ENCODE results near the gene IQSEC2. TPM values are rescaled to one million over a fixed set of nuclear protein-coding genes. Genes with fewer than 3 reads are reported as not detected.

The IQSEC2 gene
- total and polyA plus RNA-seq, 3 donors from 2014 or later = 15.6 to 19.9 (median 19.3) TPM

DNA sequence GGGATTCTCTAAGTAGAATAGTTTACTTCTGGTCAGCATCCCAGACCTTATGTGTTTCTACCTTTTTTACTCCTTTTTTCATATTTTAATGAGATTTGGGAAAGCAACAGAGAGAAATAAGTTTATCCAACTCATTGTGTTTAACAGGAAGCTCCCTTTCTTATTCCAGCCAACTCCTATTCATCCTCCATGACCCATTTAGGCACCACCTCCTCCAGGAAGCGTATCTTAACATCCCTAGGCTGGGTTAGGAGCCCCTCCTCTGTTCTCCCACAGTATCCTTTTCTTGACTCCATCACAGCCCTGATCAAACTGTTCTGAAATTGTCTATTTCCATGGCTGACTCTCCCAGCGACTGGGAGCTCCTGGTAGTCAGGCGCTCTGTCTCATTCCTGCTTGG, 18.8 kb upstream of the IQSEC2 start:
- DNase-seq = no peak
- H3K27me3 ChIP-seq = no peaks in the 10 kb centered on the region
- intact Hi-C loops (cut with DNase I; ENCODE audit: low total_unique reads) = no loop called here

DNA sequence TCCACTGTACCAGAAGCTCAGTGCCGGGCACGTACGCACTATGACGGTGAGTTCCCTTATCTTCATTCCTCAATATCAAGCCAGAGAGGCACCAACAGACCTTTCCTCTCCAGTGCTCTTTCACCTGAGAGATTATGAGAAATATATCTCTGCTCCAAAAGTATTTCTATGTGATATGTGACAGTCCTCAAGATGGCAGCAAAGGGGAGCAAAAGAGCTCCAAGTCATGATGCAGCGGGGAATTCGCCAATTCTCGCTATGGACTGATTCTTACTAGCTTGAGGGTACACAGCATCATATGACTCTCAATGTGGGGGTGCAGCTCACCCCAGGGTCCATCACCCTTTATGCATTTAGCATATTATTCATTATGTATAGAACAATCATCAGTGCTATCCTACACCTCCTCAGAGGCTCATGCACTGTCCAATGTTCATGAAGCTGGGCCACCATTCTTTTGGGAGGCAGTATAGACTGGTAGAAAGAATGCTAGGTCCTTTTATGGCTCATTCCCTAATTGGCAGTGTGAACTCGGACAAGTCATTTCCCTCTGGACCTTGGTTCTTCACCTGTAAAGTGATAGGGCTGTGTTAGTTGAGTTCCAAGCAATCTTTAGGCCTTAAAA, 12.8 kb upstream of the IQSEC2 start:
- H3K9me3 ChIP-seq = no peaks in the 10 kb centered on the region
- WGBS, 2 donors = 93 to 97% methylated on average over 5 to 8 of the region's 8 CpGs
- no peak overlapping the region for H3K4me3 ChIP-seq
- H3K4me1 ChIP-seq = no peaks in the 10 kb centered on the region
- no peaks in the 10 kb centered on the region for H3K36me3 ChIP-seq (ENCODE audit: low read depth, missing control alignments)
- H3K27ac ChIP-seq = no peak overlapping the region
- intact Hi-C loops (cut with DNase I; ENCODE audit: low total_unique reads) = no loop called here
- no peaks in the 10 kb centered on the region for H3K27me3 ChIP-seq
- TF ChIP-seq POLR2A (IDR thresholded peaks at IDR 0.05) = no peak
- TF ChIP-seq, protein P1, sequence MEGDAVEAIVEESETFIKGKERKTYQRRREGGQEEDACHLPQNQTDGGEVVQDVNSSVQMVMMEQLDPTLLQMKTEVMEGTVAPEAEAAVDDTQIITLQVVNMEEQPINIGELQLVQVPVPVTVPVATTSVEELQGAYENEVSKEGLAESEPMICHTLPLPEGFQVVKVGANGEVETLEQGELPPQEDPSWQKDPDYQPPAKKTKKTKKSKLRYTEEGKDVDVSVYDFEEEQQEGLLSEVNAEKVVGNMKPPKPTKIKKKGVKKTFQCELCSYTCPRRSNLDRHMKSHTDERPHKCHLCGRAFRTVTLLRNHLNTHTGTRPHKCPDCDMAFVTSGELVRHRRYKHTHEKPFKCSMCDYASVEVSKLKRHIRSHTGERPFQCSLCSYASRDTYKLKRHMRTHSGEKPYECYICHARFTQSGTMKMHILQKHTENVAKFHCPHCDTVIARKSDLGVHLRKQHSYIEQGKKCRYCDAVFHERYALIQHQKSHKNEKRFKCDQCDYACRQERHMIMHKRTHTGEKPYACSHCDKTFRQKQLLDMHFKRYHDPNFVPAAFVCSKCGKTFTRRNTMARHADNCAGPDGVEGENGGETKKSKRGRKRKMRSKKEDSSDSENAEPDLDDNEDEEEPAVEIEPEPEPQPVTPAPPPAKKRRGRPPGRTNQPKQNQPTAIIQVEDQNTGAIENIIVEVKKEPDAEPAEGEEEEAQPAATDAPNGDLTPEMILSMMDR (IDR thresholded peaks at IDR 0.05) = no peak
- DNase-seq = no peak

More for the DNA sequence above, 18.8 kb upstream of the IQSEC2 start:
- H3K4me1 ChIP-seq = no peaks in the 10 kb centered on the region
- H3K9me3 ChIP-seq = no peaks in the 10 kb centered on the region
- 100% methylated on average over 3 of the region's 3 CpGs for WGBS, 2 donors
- no peak overlapping the region for H3K27ac ChIP-seq
- TF ChIP-seq, protein P1 (IDR thresholded peaks at IDR 0.05) = no peak
- no peak for TF ChIP-seq POLR2A (IDR thresholded peaks at IDR 0.05)
- no peak overlapping the region for H3K4me3 ChIP-seq
- no peaks in the 10 kb centered on the region for H3K36me3 ChIP-seq (ENCODE audit: low read depth, missing control alignments)

DNA sequence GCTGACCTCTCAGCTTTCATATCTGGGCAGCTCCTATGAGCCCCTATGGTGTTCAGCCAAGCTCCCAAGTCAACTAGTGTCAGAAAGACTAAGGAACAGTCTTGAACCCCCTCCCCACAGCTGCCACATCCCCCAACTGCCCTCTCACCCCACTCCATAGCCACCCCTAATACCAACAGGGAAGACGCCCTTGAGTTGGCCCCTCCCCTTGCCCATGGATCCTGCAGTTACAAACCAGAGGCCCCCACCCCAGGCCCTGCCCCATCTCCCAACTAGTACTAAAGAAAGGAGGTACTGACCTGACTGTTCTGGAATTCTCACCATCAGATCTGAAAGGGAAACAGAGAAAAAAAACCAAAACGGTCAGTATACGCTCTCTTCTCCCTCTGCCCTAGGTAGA, 10.2 kb upstream of the IQSEC2 start:
- Histone ChIP-seq H3K4me3 (no peak overlapping the region), H3K36me3 (ENCODE audit: low read depth, missing control alignments) (no peaks in the 10 kb centered on the region), H3K27ac (no peak overlapping the region), H3K4me1 (no peaks in the 10 kb centered on the region), H3K9me3 (no peaks in the 10 kb centered on the region), H3K27me3 (no peaks in the 10 kb centered on the region)
- intact Hi-C loops (cut with DNase I; ENCODE audit: low total_unique reads) = no loop called here
- WGBS, 2 donors = 88 to 93% methylated on average over 3 of the region's 3 CpGs
- no peak for DNase-seq
- TF ChIP-seq, protein P1 (IDR thresholded peaks at IDR 0.05) = no peak
- no peak for TF ChIP-seq POLR2A (IDR thresholded peaks at IDR 0.05)

DNA sequence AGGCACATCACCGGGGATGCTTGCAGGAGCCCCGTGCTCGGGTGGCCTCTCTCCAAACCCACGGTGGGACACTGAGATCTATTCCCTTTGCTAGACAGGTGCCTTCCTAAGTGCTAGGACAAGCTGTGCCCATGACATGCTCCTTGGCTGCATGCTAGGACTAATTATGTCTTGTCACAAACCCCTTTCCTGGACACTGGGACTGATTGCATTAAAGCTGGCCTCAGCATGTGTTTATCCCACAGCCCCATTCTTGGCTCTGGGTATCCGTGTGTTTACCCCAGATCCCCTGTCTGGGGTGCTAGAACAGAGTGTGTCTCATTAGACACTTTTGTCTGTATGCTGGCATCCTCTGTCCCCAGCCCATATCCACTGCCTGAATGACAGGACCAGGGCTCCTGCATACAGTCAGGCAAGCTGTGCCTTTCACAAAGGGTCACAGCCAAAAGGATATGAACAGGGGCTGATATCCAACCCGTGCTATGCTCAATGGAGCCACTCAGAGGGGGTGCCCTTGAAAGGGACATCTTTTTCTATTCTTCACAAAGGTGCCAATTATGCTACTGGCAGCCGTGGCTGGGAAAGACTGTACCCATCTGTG, 9.2 kb upstream of the IQSEC2 start:
- Histone ChIP-seq H3K4me3 (no peak overlapping the region), H3K36me3 (ENCODE audit: low read depth, missing control alignments) (no peaks in the 10 kb centered on the region), H3K9me3 (no peaks in the 10 kb centered on the region), H3K27ac (no peak overlapping the region), H3K27me3 (no peaks in the 10 kb centered on the region), H3K4me1 (no peaks in the 10 kb centered on the region)
- intact Hi-C loops (cut with DNase I; ENCODE audit: low total_unique reads) = no loop called here
- WGBS, 2 donors = 76% methylated on average over 7 of the region's 7 CpGs; no CpG with 5 or more reads in 1 of the 2 donors
- no peak for DNase-seq
- no peak for TF ChIP-seq POLR2A (IDR thresholded peaks at IDR 0.05)
- TF ChIP-seq, protein P1 (IDR thresholded peaks at IDR 0.05) = no peak

DNA sequence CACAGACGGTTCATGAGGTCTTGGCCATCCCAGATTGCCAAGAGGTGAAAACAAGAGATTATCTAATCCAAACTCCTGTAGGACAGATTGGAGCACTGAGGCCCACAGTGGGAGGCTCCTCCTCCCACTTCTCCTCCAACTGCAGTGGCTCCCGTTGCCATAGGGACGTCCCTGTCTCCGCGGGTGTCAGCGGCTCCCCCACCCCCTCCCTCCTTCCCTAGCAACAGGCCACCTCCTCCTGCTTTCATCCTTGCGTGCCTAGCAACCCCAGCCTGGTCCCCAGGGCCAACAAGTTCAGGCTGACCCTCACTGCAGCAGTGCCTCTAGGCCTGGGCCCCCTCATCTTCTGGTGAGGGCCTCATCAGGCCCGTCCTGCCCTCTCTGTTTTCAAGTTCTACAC, 6.8 kb upstream of the IQSEC2 start:
- no peaks in the 10 kb centered on the region for H3K27me3 ChIP-seq
- H3K36me3 ChIP-seq (ENCODE audit: low read depth, missing control alignments) = no peaks in the 10 kb centered on the region
- 49 to 67% methylated on average over 3 to 6 of the region's 8 CpGs for WGBS, 2 donors
- no peaks in the 10 kb centered on the region for H3K4me1 ChIP-seq
- intact Hi-C loops (cut with DNase I; ENCODE audit: low total_unique reads) = no loop called here
- no peak overlapping the region for H3K4me3 ChIP-seq
- H3K27ac ChIP-seq = no peak overlapping the region
- H3K9me3 ChIP-seq = no peaks in the 10 kb centered on the region
- no peak for TF ChIP-seq POLR2A (IDR thresholded peaks at IDR 0.05)
- DNase-seq = no peak
